Bronchial epithelial cell (primary cell): ENCODE results near the gene TMEM233. TPM values are rescaled to one million over a fixed set of nuclear protein-coding genes. Genes with fewer than 3 reads are reported as not detected.

Source experiments
- DNase-seq: peaks from one replicate; pipeline ENCODE4 v3.0.0-alpha.2; 2010; ENCODE audit warnings: low read depth
- FAIRE-seq: peaks from 2 replicates; lab custom pipeline; 2011; peaks lifted over from hg19 to GRCh38; lab: Jason Lieb, UNC
- H3K27me3 ChIP-seq: 2 replicates; pipeline ENCODE4 v1.5.1; 2011; ENCODE audit warnings: low read length; ENCODE audit not compliant: control insufficient read depth, insufficient read depth
- H3K36me3 ChIP-seq: 2 replicates; pipeline ENCODE4 v1.5.1; 2011; ENCODE audit warnings: low read length; ENCODE audit not compliant: control insufficient read depth, insufficient read depth
- H3K4me3 ChIP-seq: 2 replicates; pipeline ENCODE4 v1.5.1; 2011; ENCODE audit warnings: mild to moderate bottlenecking, low read depth, low read length, control low read depth
- total RNA-seq: library from RNA; depleted of rRNA; stranded (reverse); fragments of >200 nt; gene quantifications from 2 replicates; pipeline ENCODE4 v1.2.1, GENCODE V29; 2014
- TF ChIP-seq, protein P1 (sequence below): IDR thresholded peaks from 2 replicates; pipeline ENCODE4 v1.5.1; 2011; ENCODE audit warnings: mild to moderate bottlenecking, moderate library complexity, low read length, control low read depth, inconsistent platforms; ENCODE audit not compliant: insufficient read depth, severe bottlenecking

Gene TMEM233
- total RNA-seq, 1 donor from 2014 or later = not detected

DNA sequence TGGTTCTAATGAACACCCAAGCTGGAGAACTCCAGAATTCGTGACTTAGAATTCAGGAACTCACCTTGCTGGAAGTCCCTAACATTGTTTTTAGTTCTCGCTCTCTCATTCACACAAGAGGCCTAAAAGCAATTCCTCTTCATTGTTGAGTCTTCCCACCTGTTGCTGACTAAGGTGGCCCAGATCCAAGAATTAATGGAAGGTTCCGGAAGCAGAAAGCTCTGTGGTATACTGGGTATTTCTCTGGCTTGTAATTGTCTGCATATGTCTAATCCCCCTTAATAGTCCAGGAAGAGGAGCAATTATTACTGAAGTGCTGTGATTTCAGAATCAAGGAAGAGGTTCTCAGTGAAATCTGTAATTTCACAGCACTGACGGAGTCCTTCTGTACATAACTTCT is 31.4 kb downstream of the TMEM233 start:
- peak; percentile 21 for DNase-seq
- Histone ChIP-seq H3K36me3 (no peaks in the 10 kb centered on the region), H3K4me3 (no peak overlapping the region), H3K27me3 (no peaks in the 10 kb centered on the region)
- no peak for FAIRE-seq
- TF ChIP-seq, protein P1, sequence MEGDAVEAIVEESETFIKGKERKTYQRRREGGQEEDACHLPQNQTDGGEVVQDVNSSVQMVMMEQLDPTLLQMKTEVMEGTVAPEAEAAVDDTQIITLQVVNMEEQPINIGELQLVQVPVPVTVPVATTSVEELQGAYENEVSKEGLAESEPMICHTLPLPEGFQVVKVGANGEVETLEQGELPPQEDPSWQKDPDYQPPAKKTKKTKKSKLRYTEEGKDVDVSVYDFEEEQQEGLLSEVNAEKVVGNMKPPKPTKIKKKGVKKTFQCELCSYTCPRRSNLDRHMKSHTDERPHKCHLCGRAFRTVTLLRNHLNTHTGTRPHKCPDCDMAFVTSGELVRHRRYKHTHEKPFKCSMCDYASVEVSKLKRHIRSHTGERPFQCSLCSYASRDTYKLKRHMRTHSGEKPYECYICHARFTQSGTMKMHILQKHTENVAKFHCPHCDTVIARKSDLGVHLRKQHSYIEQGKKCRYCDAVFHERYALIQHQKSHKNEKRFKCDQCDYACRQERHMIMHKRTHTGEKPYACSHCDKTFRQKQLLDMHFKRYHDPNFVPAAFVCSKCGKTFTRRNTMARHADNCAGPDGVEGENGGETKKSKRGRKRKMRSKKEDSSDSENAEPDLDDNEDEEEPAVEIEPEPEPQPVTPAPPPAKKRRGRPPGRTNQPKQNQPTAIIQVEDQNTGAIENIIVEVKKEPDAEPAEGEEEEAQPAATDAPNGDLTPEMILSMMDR = no peak

DNA sequence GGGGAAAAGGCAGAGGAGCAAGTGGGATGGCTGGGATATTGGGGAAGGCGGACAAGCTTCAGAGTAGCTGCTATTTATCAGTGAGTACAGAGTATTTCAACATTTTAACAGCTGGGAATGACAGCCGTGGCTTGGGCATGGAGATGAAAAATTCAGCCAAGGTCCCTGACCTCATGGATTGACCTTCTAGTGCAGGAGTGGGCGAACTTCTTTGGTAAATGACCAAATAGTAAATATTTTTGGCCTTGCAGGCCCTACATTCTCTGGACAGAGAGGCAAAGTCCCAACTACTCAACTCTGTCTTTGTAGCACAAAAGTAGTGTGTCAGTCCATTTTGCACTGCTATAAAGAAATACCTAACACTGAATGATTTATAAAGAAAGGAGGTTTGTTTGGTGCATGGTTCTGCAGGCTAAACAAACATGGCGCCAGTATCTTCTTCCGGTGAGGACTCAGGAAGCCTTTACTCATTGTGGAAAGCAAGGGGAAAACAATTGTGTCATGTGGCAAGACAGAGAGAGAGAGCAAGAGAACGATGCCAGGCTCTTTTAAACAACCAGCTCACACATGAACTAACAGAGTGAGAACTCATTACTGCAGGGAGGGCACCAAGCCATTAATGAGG is 33.6 kb downstream of the TMEM233 start:
- H3K36me3 ChIP-seq = no peaks in the 10 kb centered on the region
- TF ChIP-seq, protein P1 = no peak
- DNase-seq = no peak
- no peak for FAIRE-seq
- no peaks in the 10 kb centered on the region for H3K27me3 ChIP-seq
- no peak overlapping the region for H3K4me3 ChIP-seq

DNA sequence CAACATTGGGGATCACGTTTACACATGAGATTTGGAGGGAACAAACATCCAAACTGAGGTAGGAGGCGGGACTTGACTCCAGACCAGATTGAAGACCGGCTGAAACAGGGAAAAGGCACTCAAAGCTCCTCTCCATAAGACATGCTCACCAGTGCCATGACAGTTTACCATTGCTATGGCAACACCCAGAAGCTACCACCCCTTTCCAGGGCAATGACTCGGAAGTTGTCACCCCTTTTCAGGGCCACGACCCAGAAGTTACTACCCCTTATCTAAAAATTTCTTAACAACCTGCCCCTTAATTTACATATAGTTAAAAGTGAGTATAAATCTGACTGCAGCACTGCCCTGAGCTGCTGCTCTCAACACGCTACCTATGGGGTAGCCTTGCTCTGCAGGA is 34.1 kb downstream of the TMEM233 start:
- DNase-seq (no peak), FAIRE-seq (no peak)
- no peaks in the 10 kb centered on the region for H3K27me3 ChIP-seq

DNA sequence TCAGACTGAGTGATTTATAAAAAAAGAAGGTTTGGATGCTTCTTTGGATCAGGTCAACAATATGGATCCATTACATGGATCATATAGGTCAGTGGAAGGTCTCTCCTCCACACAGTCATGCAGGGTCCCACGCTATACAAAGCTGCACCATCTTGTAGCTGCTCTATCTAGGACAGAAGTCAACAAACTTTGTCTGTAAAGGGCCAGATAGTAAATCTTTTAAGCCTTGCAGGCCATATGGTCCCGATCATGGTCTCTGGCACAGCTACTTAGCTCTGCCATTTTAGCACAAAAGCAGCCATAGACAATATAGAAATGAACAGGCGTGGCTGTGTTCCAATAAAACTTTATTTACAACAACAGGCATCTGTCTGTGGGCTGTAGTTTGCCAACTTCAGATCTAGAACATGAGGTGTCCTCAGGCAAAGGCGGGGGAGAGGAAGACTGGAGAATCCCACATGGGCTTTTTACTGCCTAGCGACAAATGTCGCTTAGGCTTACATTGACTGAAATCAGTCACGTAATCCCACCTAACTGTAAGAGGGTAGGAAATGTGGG is 36.7 kb downstream of the TMEM233 start:
- no peak overlapping the region for H3K4me3 ChIP-seq

More for the DNA sequence above, 34.1 kb downstream of the TMEM233 start:
- no peaks in the 10 kb centered on the region for H3K36me3 ChIP-seq
- TF ChIP-seq, protein P1 = no peak
- no peak overlapping the region for H3K4me3 ChIP-seq

GRCh38 chr12:119630962-119631550 is 37.5 kb downstream of the TMEM233 start:
- TF ChIP-seq, protein P1 = no peak
- no peak overlapping the region for H3K4me3 ChIP-seq
- no peaks in the 10 kb centered on the region for H3K27me3 ChIP-seq
- no peaks in the 10 kb centered on the region for H3K36me3 ChIP-seq
- FAIRE-seq (no peak), DNase-seq (no peak)

More for the DNA sequence above, 36.7 kb downstream of the TMEM233 start:
- no peak for DNase-seq
- no peak for FAIRE-seq
- Histone ChIP-seq H3K27me3 (no peaks in the 10 kb centered on the region), H3K36me3 (no peaks in the 10 kb centered on the region)
- TF ChIP-seq, protein P1 = no peak
